Stimulated activated naive CD8-positive, alpha-beta T cell treated with anti-CD3 and anti-CD28 coated beads, Interleukin-15, amount 100 ng/mL, for 72 hours (primary cell): ENCODE measurements around the gene NAV2.

Experiments
- ATAC-seq: fragments of 150-1000 bp; cut with Tn5 transposase; 2 replicates; pipeline ENCODE4 v1.10.0; 2021; ENCODE audit warnings: mild to moderate bottlenecking, moderate library complexity
- DNase-seq, 2 donors: peaks; one replicate each; pipeline ENCODE4 v3.0.0; 2021 to 2022
- H3K27ac Mint-ChIP-seq, 2 donors: one replicate each; pipeline ENCODE4 v1.8.0; 2022; ENCODE audit warnings: mild to moderate bottlenecking in 2 of 2, mixed read lengths in 2 of 2, moderate library complexity in 2 of 2
- H3K27me3 Mint-ChIP-seq: one replicate; pipeline ENCODE4 v1.8.0; 2022; ENCODE audit warnings: mixed read lengths
- H3K4me1 Mint-ChIP-seq: one replicate; pipeline ENCODE4 v1.8.0; 2022; ENCODE audit warnings: mild to moderate bottlenecking, mixed read lengths
- H3K4me3 Mint-ChIP-seq, 2 donors: one replicate each; pipeline ENCODE4 v1.8.0; 2022; ENCODE audit warnings: mild to moderate bottlenecking in 2 of 2, mixed read lengths in 2 of 2, moderate library complexity in 1 of 2
- H3K9me3 Mint-ChIP-seq, 2 donors: one replicate each; pipeline ENCODE4 v1.8.0; 2022; ENCODE audit warnings: mixed read lengths in 2 of 2

The NAV2 gene

DNA sequence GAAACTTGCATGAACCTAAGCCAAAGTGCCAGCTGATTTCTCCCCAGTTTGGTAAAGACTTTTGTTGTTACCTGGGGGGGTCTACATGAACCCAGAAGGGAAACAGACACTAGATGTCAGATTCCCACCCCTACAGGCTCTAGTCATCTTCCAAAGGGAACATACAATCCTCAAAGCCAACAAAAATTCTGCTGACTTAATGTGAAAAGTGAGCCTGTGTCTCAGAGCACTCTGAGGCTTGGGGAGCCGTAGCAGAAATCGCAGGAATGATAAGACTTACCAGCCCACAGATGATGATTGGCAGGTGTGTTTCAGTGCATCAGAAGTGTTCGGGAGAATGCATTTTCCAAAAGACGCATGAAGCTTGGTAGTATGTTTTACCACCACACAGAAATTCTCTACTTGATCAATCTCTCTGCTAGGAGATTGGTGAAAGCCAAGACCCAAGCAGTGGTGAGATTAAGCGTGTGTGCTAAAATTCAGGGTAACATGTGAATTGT, 260.5 kb downstream of the NAV2 start:
- Mint-ChIP-seq H3K4me1 (peaks cover 44% of the 10 kb centered on the region), H3K9me3 (no peaks in the 10 kb centered on the region), H3K27me3 (peaks cover 36% of the 10 kb centered on the region), H3K4me3 (no peak overlapping the region), H3K27ac (no peak overlapping the region)
- ATAC-seq (no peak), DNase-seq (no peak)

DNA sequence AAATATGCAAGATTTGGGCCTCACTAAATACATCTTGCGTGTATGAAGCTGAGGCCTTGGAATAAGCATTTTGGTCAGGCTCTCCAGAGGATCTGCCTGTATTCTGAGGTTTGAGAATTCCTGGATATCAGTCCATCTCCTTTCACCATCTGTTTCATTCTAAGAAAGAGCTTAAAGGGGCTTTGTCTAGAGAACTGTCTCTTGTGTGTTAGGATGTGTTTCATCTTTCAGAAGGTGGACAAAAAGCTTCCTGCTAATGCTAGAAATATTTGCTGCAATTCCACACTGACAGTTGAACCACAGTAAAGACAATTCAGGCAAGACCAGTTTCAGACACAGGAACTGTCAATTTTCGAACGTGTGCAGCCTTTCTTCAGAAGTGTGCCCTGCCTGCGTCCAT, 262.2 kb downstream of the NAV2 start:
- no peak for ATAC-seq
- DNase-seq: no peak
- Mint-ChIP-seq H3K27ac (no peak overlapping the region), H3K4me1 (peaks cover 48% of the 10 kb centered on the region), H3K4me3 (no peak overlapping the region), H3K9me3 (no peaks in the 10 kb centered on the region), H3K27me3 (peaks cover 30% of the 10 kb centered on the region)

DNA sequence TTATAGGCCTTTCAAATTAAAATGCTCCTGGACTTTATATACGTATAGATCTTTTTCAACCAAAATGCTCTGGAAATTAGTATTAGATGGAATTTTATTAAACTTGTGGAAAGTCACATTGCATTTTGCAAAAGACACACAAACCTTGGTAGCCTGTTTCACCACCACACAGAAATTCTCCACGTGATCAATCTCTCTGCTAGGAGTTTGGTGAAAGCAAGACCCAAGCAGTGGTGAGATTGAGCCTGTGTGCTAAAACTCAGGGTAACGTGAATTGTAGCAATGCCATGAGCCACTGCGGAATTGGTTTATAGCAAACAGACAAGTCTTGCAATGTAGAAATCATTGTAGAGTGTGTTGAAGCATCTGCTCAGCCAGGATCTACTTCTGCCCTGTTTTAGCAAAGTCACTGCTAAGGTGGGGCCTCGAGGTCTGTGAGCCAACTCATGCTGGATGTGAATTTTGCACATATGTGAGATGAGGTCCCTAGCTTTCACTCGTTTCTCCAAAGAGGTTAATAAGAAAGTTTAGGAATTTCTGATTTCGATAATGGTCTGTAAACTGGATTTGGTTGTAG, 262.9 kb downstream of the NAV2 start:
- Mint-ChIP-seq H3K9me3 (no peaks in the 10 kb centered on the region), H3K27ac (no peak overlapping the region), H3K4me3 (no peak overlapping the region), H3K4me1 (peaks cover 44% of the 10 kb centered on the region), H3K27me3 (peaks cover 30% of the 10 kb centered on the region)
- DNase-seq: no peak
- ATAC-seq: no peak

DNA sequence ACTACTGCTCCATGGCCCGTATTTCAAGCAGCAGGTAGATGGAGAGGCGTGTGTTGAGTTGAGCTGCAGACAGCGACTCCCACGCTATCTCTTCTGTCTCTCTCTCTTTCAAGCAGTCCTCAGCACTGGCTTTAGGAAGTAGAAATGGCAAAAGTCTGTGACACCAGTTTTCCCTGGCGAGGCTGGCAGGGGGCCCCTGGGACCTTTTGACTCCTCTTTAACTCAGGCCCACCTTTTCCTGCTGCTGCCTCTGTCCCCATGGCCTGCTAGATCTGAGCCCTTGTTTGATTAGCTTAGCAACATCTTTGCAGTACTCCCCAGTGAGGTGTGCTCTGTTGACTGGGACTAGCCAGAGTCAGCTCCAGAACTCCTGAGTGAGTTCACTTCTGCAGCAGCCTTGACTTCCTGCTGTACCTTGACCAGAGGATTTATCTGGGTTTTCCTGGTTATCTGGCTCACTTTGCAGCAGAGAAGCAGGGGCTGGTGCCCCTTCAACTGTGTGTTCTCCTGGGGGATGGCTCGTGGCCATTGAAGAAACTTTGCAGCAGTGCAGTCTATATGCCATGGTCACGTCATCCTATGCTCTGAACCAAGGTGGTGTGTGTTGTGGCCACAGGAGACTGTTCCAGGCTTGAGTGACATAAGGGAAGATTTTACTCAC, 263.8 kb downstream of the NAV2 start:
- no peaks in the 10 kb centered on the region for H3K9me3 Mint-ChIP-seq
- ATAC-seq (no peak), DNase-seq (no peak)

DNA sequence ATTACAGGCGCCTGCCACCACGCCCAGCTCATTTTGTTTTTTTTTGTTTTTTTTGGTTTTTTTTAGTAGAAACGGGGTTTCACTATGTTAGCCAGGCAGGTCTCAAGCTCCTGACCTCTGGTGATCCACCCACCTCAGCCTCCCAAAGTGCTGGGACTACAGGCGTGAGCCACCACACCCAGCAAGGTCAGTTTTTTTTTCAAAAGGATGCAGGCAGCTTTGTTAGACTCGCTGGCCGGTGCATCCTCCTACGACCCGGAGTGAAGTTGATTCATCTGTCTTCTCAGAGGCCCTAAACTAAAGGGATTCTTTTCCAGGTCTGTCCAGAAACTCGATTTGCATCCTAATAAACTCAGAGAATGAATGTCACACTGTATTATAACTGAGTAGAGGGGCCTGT, 265.3 kb downstream of the NAV2 start:
- H3K9me3 Mint-ChIP-seq: no peaks in the 10 kb centered on the region
- DNase-seq (no peak), ATAC-seq (no peak)
- H3K27me3 Mint-ChIP-seq: peaks cover 25% of the 10 kb centered on the region
- no peak overlapping the region for H3K4me3 Mint-ChIP-seq
- peaks cover 32% of the 10 kb centered on the region for H3K4me1 Mint-ChIP-seq
- H3K27ac Mint-ChIP-seq: peak overlapping the region in 1 of 2 donors; percentile 99

More for the DNA sequence above, 263.8 kb downstream of the NAV2 start:
- H3K27ac Mint-ChIP-seq: no peak overlapping the region
- no peak overlapping the region for H3K4me3 Mint-ChIP-seq
- peaks cover 35% of the 10 kb centered on the region for H3K4me1 Mint-ChIP-seq
- H3K27me3 Mint-ChIP-seq: peaks cover 30% of the 10 kb centered on the region

DNA sequence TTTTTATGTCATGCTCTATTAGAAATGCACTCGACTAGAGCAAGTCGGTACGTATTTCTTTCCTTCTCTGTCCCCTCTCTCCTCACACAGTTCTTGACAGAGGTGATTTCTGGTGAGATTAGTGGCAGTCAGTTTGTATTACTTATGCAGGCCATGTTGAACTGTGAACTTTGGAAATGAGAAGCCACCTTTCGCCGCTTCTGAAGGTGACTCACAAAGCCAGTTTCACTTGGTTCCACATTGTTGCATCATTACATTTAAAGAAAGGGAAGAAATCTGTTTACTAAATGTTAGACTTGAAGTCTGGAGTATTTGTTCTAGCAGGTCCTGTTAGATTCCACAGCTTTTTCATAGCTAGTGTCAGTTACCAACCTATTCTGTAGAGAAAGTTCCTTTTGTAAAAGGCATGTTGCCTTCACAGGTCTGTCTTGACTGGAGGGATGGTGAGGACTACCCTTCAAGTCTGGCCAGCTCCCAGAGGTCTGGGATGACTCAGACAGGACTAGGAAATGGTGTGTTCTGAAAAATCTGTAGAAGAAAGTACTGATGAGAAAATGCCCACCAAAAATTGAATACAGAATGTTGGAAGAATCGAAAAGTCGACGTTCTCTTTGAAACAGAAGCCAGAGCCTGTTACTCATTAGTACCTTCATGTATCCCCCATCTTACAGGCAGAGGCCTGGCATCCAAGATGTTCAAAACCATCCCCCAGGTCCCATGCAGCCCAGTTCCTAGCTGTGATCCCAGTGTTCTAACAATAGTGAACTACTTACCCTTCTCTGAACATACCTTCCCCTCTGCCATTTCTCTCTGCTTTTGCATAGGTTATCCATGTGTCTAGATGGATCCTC, 266.3 kb downstream of the NAV2 start:
- ATAC-seq: peak; percentile 85
- Mint-ChIP-seq H3K4me3 (peak overlapping the region; percentile 46 to 52), H3K4me1 (peaks cover 32% of the 10 kb centered on the region), H3K27me3 (peaks cover 28% of the 10 kb centered on the region), H3K27ac (peak overlapping the region; percentile 92 to 99), H3K9me3 (no peaks in the 10 kb centered on the region)
- peak; percentile 40 to 59 for DNase-seq

DNA sequence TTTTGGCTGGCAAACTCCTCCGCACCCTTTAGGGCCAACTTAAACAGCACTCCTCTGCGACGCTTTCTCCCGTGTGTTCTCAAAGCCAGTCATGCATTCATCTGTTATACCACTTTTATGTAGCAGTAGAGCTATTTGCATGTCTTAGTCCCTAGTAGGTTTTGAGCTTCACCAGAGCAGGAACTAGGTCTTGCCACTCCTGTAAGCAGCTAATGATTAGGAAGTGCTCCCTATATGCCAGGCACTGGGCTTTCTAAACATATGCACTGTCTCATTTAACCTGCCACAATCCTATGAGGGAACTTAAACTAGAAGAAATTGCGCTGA, 266.8 kb downstream of the NAV2 start:
- Mint-ChIP-seq H3K9me3 (no peaks in the 10 kb centered on the region), H3K4me1 (peaks cover 32% of the 10 kb centered on the region), H3K27ac (peak overlapping the region; percentile 92 to 99), H3K27me3 (peaks cover 30% of the 10 kb centered on the region), H3K4me3 (peak overlapping the region in 1 of 2 donors; percentile 11)
- DNase-seq: no peak
- ATAC-seq: no peak

DNA sequence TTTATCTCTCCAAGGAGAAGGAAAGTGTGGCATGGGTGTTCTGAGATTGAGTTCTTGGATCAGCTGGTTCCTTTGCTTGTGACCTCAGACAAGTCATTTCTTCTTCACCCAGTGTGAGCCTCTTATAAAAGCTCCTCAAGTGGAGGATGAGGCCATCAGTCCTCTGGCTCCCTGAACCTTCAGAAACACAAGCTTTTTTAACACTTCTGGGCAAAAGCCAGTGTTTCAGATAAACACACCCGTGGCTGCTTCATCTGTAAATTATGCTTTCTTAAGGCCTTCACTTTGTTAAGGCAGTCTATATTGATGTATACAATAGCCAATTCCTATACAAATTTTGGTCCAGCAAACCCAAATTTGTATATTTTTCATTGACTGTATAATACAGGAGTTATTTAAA, 267.8 kb downstream of the NAV2 start:
- H3K27me3 Mint-ChIP-seq: peaks cover 27% of the 10 kb centered on the region
- H3K27ac Mint-ChIP-seq: peak overlapping the region; percentile 76 to 92
- DNase-seq (no peak), ATAC-seq (no peak)
- peaks cover 32% of the 10 kb centered on the region for H3K4me1 Mint-ChIP-seq
- no peak overlapping the region for H3K4me3 Mint-ChIP-seq
- no peaks in the 10 kb centered on the region for H3K9me3 Mint-ChIP-seq

GRCh38 chr11:19980957-19981669, 268.5 kb downstream of the NAV2 start:
- DNase-seq (no peak), ATAC-seq (no peak)
- no peaks in the 10 kb centered on the region for H3K9me3 Mint-ChIP-seq
- peaks cover 32% of the 10 kb centered on the region for H3K4me1 Mint-ChIP-seq
- peaks cover 25% of the 10 kb centered on the region for H3K27me3 Mint-ChIP-seq
- peak overlapping the region in 1 of 2 donors; percentile 71 for H3K27ac Mint-ChIP-seq
- H3K4me3 Mint-ChIP-seq: no peak overlapping the region

GRCh38 chr11:19982774-19983495, 270.3 kb downstream of the NAV2 start:
- H3K9me3 Mint-ChIP-seq: no peaks in the 10 kb centered on the region
- no peak for DNase-seq
- H3K4me3 Mint-ChIP-seq: no peak overlapping the region
- no peak overlapping the region for H3K27ac Mint-ChIP-seq
- ATAC-seq: no peak
- peaks cover 19% of the 10 kb centered on the region for H3K4me1 Mint-ChIP-seq
- peaks cover 17% of the 10 kb centered on the region for H3K27me3 Mint-ChIP-seq

GRCh38 chr11:19984048-19984742, 271.6 kb downstream of the NAV2 start:
- H3K4me1 Mint-ChIP-seq: peaks cover 9% of the 10 kb centered on the region
- H3K9me3 Mint-ChIP-seq: no peaks in the 10 kb centered on the region
- no peak overlapping the region for H3K4me3 Mint-ChIP-seq
- H3K27me3 Mint-ChIP-seq: peaks cover 28% of the 10 kb centered on the region
- H3K27ac Mint-ChIP-seq: no peak overlapping the region
- ATAC-seq (peak; percentile 35), DNase-seq (no peak)

DNA sequence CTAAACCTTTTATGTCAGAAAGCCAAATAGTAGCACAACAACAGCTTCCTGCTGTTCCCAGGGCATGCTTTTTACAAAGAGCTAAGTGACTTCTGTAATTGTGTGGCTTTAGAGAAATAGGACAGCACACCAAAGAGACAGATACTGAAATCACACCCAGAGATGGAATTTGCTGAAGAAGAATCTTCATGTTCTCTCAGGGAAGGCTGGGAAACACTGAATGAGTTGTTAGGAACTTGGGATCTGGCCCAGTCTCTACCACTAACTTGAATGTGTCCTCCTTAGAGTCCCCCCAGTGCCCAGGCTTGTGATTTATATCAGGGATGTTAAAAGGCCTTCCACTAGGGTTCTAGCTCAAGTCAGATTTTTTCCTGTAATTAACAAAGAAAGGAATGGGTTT, 272.5 kb downstream of the NAV2 start:
- H3K27me3 Mint-ChIP-seq: peaks cover 28% of the 10 kb centered on the region
- DNase-seq (no peak), ATAC-seq (no peak)
- H3K4me1 Mint-ChIP-seq: no peaks in the 10 kb centered on the region
- no peaks in the 10 kb centered on the region for H3K9me3 Mint-ChIP-seq
- H3K4me3 Mint-ChIP-seq: no peak overlapping the region
- H3K27ac Mint-ChIP-seq: no peak overlapping the region

- no peak for ATAC-seq
- Mint-ChIP-seq H3K4me1 (no peaks in the 10 kb centered on the region), H3K27me3 (peaks cover 34% of the 10 kb centered on the region), H3K9me3 (no peaks in the 10 kb centered on the region), H3K4me3 (no peak overlapping the region), H3K27ac (no peak overlapping the region)
- DNase-seq: no peak
These were observed 274.7 kb downstream of the NAV2 start for GRCh38 chr11:19987331-19987801.

- Mint-ChIP-seq H3K4me3 (no peak overlapping the region), H3K27ac (no peak overlapping the region), H3K27me3 (peaks cover 30% of the 10 kb centered on the region), H3K9me3 (no peaks in the 10 kb centered on the region), H3K4me1 (no peaks in the 10 kb centered on the region)
- DNase-seq (no peak), ATAC-seq (no peak)
These were observed 276.0 kb downstream of the NAV2 start for GRCh38 chr11:19988598-19988997.
